ENCODE data around the gene BLCAP.
A peak's percentile ranks its signal among the peaks of the same experiment; 100 is the strongest.

The BLCAP gene

GRCh38 chr20:37516811-37517750 is 10.6 kb downstream of the BLCAP start:
- no peak overlapping the region for H3K9ac ChIP-seq (ENCODE audit: low read length)
- H3K4me1 ChIP-seq (ENCODE audit: control insufficient read depth, insufficient read depth, low read length): peaks cover 40% of the 10 kb centered on the region
- H3K27me3 ChIP-seq (ENCODE audit: control insufficient read depth, insufficient read depth, low read length): no peaks in the 10 kb centered on the region
- H3K36me3 ChIP-seq (ENCODE audit: control insufficient read depth, insufficient read depth, low read length): peaks cover 2% of the 10 kb centered on the region
- peak overlapping the region; percentile 94 for H3K27ac ChIP-seq (ENCODE audit: low read depth, low read length)
- no peak overlapping the region for H3K4me3 ChIP-seq (ENCODE audit: low read length)

GRCh38 chr20:37515876-37516275 is 11.8 kb downstream of the BLCAP start:
- Histone ChIP-seq H3K4me3 (ENCODE audit: low read length) (no peak overlapping the region), H3K36me3 (ENCODE audit: control insufficient read depth, insufficient read depth, low read length) (peaks cover 8% of the 10 kb centered on the region), H3K9ac (ENCODE audit: low read length) (no peak overlapping the region)

GRCh38 chr20:37513779-37514359 is 13.8 kb downstream of the BLCAP start:
- Histone ChIP-seq H3K4me1 (ENCODE audit: control insufficient read depth, insufficient read depth, low read length) (peaks cover 25% of the 10 kb centered on the region), H3K9ac (ENCODE audit: low read length) (no peak overlapping the region), H3K27ac (ENCODE audit: low read depth, low read length) (no peak overlapping the region), H3K27me3 (ENCODE audit: control insufficient read depth, insufficient read depth, low read length) (no peaks in the 10 kb centered on the region), H3K36me3 (ENCODE audit: control insufficient read depth, insufficient read depth, low read length) (peaks cover 11% of the 10 kb centered on the region), H3K4me3 (ENCODE audit: low read length) (no peak overlapping the region)

More at GRCh38 chr20:37515876-37516275, 11.8 kb downstream of the BLCAP start:
- Histone ChIP-seq H3K27me3 (ENCODE audit: control insufficient read depth, insufficient read depth, low read length) (no peaks in the 10 kb centered on the region), H3K27ac (ENCODE audit: low read depth, low read length) (no peak overlapping the region), H3K4me1 (ENCODE audit: control insufficient read depth, insufficient read depth, low read length) (peaks cover 40% of the 10 kb centered on the region)

- Histone ChIP-seq H3K27ac (ENCODE audit: low read depth, low read length) (no peak overlapping the region), H3K36me3 (ENCODE audit: control insufficient read depth, insufficient read depth, low read length) (peaks cover 14% of the 10 kb centered on the region), H3K4me3 (ENCODE audit: low read length) (no peak overlapping the region), H3K9ac (ENCODE audit: low read length) (no peak overlapping the region), H3K27me3 (ENCODE audit: control insufficient read depth, insufficient read depth, low read length) (no peaks in the 10 kb centered on the region), H3K4me1 (ENCODE audit: control insufficient read depth, insufficient read depth, low read length) (peaks cover 9% of the 10 kb centered on the region)
Observed at GRCh38 chr20:37511610-37512275, 15.9 kb downstream of the BLCAP start.

GRCh38 chr20:37510226-37510625 is 17.4 kb downstream of the BLCAP start:
- Histone ChIP-seq H3K36me3 (ENCODE audit: control insufficient read depth, insufficient read depth, low read length) (peaks cover 12% of the 10 kb centered on the region), H3K4me1 (ENCODE audit: control insufficient read depth, insufficient read depth, low read length) (no peaks in the 10 kb centered on the region), H3K9ac (ENCODE audit: low read length) (no peak overlapping the region), H3K27ac (ENCODE audit: low read depth, low read length) (no peak overlapping the region), H3K4me3 (ENCODE audit: low read length) (no peak overlapping the region), H3K27me3 (ENCODE audit: control insufficient read depth, insufficient read depth, low read length) (no peaks in the 10 kb centered on the region)

GRCh38 chr20:37506152-37506725 is 21.4 kb downstream of the BLCAP start:
- H3K36me3 ChIP-seq (ENCODE audit: control insufficient read depth, insufficient read depth, low read length): peaks cover 8% of the 10 kb centered on the region
- no peak overlapping the region for H3K27ac ChIP-seq (ENCODE audit: low read depth, low read length)
- no peaks in the 10 kb centered on the region for H3K4me1 ChIP-seq (ENCODE audit: control insufficient read depth, insufficient read depth, low read length)
- no peak overlapping the region for H3K4me3 ChIP-seq (ENCODE audit: low read length)
- no peaks in the 10 kb centered on the region for H3K27me3 ChIP-seq (ENCODE audit: control insufficient read depth, insufficient read depth, low read length)
- H3K9ac ChIP-seq (ENCODE audit: low read length): no peak overlapping the region

GRCh38 chr20:37505263-37506151 is 22.2 kb downstream of the BLCAP start:
- no peaks in the 10 kb centered on the region for H3K4me1 ChIP-seq (ENCODE audit: control insufficient read depth, insufficient read depth, low read length)
- peaks cover 6% of the 10 kb centered on the region for H3K36me3 ChIP-seq (ENCODE audit: control insufficient read depth, insufficient read depth, low read length)
- no peak overlapping the region for H3K4me3 ChIP-seq (ENCODE audit: low read length)
- H3K9ac ChIP-seq (ENCODE audit: low read length): peak overlapping the region; percentile 4
- no peaks in the 10 kb centered on the region for H3K27me3 ChIP-seq (ENCODE audit: control insufficient read depth, insufficient read depth, low read length)
- H3K27ac ChIP-seq (ENCODE audit: low read depth, low read length): no peak overlapping the region

- Histone ChIP-seq H3K27ac (ENCODE audit: low read depth, low read length) (no peak overlapping the region), H3K27me3 (ENCODE audit: control insufficient read depth, insufficient read depth, low read length) (no peaks in the 10 kb centered on the region), H3K4me3 (ENCODE audit: low read length) (no peak overlapping the region), H3K4me1 (ENCODE audit: control insufficient read depth, insufficient read depth, low read length) (no peaks in the 10 kb centered on the region), H3K9ac (ENCODE audit: low read length) (no peak overlapping the region), H3K36me3 (ENCODE audit: control insufficient read depth, insufficient read depth, low read length) (peaks cover 6% of the 10 kb centered on the region)
Observed at GRCh38 chr20:37504404-37505096, 23.1 kb downstream of the BLCAP start.

GRCh38 chr20:37503256-37503927 is 24.3 kb downstream of the BLCAP start:
- H3K27ac ChIP-seq (ENCODE audit: low read depth, low read length): no peak overlapping the region
- H3K9ac ChIP-seq (ENCODE audit: low read length): no peak overlapping the region
- H3K4me3 ChIP-seq (ENCODE audit: low read length): no peak overlapping the region
- H3K4me1 ChIP-seq (ENCODE audit: control insufficient read depth, insufficient read depth, low read length): no peaks in the 10 kb centered on the region
- H3K36me3 ChIP-seq (ENCODE audit: control insufficient read depth, insufficient read depth, low read length): no peaks in the 10 kb centered on the region
- H3K27me3 ChIP-seq (ENCODE audit: control insufficient read depth, insufficient read depth, low read length): no peaks in the 10 kb centered on the region

- Histone ChIP-seq H3K4me1 (ENCODE audit: control insufficient read depth, insufficient read depth, low read length) (no peaks in the 10 kb centered on the region), H3K27ac (ENCODE audit: low read depth, low read length) (no peak overlapping the region), H3K36me3 (ENCODE audit: control insufficient read depth, insufficient read depth, low read length) (no peaks in the 10 kb centered on the region), H3K9ac (ENCODE audit: low read length) (no peak overlapping the region), H3K27me3 (ENCODE audit: control insufficient read depth, insufficient read depth, low read length) (no peaks in the 10 kb centered on the region), H3K4me3 (ENCODE audit: low read length) (no peak overlapping the region)
Observed at GRCh38 chr20:37502654-37503053, 25.0 kb downstream of the BLCAP start.

- Histone ChIP-seq H3K4me3 (ENCODE audit: low read length) (no peak overlapping the region), H3K4me1 (ENCODE audit: control insufficient read depth, insufficient read depth, low read length) (no peaks in the 10 kb centered on the region)
Observed at GRCh38 chr20:37501940-37502339, 25.7 kb downstream of the BLCAP start.

More at GRCh38 chr20:37501940-37502339, 25.7 kb downstream of the BLCAP start:
- no peaks in the 10 kb centered on the region for H3K36me3 ChIP-seq (ENCODE audit: control insufficient read depth, insufficient read depth, low read length)
- H3K27ac ChIP-seq (ENCODE audit: low read depth, low read length): no peak overlapping the region
- no peak overlapping the region for H3K9ac ChIP-seq (ENCODE audit: low read length)
- no peaks in the 10 kb centered on the region for H3K27me3 ChIP-seq (ENCODE audit: control insufficient read depth, insufficient read depth, low read length)

All from rectal smooth muscle tissue (tissue), 1 donor.